ENCODE measurements around the gene PACS1.

PACS1 gene

DNA sequence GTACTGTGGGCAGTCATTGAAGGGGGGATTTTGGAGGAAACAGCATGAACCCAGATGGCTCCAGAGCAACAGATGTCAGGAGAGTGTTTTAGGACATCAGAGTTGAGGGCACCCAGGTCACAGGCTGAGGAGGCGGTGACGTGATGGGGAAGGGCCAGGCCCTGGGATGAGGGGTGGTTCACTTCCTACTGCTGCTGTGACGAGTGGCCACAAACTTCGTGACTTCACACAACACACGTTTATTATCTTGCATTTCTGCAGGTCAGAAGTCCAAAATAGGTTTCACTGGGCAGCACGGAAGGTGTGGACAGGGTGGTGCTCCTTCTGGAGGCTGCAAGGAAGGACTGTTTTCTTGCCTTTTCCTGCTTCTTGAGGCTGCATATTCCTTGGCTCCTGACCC is 120.7 kb downstream of the PACS1 start:
- DNase-seq = no peak

DNA sequence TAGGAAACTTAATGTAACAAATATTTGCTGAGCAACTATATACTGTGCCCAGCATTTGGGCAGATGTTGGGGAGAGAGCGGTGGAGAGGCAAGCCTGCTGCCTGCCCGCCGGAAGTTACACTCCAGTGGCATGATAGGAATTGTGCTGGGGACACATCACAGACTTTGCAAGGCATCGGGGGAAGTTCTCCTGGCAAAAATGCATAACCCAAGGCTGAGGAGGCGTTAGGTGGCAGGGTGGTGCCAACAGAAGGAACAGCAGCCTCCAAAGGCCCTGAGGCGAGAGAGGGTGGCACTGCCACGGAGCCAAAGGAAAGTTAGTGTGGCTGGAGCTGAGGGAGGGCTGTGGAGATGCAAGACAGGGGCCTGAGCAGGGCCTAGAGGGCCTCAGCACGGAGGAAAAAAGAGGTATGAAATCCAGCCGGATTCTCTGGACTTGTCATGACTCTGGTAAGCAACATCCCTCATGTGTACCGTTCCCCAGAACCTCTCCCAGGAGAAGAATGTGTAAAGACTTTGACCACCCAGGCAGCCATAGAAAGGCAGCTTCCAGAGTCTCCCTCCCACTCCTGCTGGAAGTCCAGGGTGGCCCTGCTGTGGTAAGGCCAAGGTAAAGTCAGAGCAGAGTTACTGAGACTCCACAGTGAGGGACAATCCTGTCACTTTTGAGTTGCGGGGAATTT is 122.2 kb downstream of the PACS1 start:
- no peak for DNase-seq

DNA sequence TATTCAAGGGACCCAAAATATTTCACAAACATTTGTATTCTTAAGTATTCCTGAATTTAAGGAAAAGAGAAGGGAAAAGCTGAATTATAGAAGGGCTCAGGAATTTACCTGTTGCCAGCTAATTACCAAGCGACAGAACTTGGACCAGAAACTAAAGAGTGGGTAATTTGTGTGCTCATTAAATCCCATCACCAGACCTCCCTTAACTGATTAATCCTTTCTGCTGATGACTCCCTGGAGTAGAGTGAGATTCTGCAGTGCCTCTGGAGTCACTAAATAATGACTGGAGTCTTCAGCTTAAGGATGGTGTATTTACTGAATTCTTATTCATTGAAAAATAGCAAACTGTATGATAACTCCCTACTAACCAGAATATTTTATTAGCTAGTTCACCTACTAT is 124.3 kb downstream of the PACS1 start:
- no peak for DNase-seq

DNA sequence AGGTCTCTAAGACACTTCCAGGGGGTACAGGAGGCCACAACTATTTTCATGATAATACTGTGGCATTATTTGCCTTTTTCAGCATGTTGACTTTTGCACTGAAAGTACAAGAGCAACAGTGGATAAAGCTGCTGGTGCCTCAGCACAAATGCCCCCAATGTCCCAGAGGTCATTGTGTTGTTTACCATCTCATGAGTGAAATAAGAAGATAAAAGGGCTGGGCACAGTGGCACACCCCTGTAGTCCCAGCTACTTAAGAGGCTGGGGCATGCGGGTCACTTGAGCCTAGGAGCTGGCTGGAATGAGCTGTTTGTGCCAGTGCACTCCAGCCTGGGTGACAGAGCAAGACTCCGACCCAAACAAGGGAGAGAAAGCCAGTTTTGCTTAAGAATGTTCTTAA is 125.8 kb downstream of the PACS1 start:
- no peak for DNase-seq

DNA sequence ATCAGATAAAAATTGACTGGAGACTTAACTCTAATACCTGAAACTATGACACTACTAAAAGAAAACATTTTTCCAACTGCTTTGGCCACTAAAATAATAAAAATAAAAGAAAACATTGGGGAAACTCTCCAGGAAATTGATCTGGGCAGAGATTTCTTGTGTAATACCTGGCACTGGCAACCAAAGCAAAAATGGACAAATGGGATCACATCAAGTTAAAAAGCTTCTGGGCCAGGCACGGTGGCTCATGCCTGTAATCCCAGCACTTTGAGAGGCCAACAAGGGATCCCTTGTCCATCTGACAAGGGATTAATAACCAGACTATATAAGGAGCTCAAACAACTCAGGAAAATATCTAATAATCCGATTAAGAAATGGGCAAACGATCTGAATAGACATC is 133.8 kb downstream of the PACS1 start:
- DNase-seq = no peak

DNA sequence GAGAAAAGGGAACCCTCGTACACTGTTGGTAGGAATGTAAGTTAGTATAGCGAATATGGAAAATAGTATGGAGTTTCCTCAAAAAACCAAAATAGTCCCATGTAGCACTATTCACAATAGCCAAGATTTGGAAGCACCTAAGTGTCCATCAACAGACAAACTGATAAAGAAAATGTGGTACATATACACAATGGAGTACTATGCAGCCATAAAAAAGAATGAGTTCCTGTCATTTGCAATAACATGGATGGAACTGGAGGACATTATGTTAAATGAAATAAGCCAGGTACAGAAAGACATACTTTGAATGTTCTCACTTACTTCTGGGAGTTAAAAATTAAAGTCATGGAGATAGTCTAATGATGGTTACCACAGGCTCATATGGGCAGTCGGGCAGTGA is 134.3 kb downstream of the PACS1 start:
- DNase-seq = no peak

DNA sequence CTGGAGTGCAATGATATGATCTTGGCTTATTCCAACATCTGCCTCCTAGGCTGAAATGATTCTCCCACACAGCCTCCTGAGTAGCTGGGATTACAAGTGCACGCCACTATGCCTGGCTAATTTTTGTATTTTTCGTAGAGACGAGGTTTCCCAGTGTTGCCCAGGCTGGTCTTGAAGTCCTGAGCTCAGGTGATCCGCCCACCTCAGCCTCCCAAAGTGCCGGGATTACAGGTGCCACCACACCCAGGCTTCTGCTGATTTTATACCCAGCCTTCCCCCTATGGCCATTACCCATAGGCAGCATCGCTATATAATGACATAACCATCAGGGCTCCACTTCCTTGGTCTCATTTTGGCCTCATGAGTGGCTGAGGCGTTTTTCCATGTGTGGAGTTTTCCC is 137.7 kb downstream of the PACS1 start:
- DNase-seq = no peak

DNA sequence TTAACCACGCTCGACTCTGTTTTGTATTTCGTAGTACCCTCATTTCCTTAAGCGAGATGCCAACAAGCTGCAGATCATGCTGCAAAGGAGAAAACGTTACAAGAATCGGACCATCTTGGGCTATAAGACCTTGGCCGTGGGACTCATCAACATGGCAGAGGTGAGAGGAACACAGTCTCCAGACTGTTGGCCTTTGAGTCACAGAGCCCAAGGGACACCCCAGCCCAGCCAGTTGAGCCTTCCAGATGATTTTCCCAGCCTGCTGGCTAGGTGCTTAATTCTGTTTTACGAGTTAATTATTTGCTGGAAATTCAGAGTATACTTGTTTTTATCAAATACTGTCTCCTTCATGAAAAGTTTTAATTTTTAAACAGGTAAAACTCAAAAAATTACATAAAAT is 141.0 kb downstream of the PACS1 start:
- DNase-seq = no peak

DNA sequence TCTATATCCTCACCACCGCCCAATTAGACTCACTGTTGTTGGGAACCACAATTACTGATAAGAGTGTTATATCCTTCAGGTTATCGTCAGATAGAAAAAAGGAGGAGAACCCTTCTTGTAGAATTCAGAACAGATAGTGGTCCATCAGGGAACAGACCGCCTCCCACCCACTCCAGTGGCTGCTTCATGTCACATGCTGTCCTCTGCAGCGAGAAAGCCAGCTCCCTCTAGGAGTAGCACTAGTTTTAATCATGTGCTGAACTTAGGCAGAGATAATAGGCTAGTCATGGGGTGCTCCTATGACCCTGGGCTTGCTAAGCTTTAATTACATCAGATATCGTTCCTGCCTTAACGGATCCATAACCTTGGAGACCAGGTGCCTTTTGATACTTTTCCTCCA is 146.8 kb downstream of the PACS1 start:
- no peak for DNase-seq

DNA sequence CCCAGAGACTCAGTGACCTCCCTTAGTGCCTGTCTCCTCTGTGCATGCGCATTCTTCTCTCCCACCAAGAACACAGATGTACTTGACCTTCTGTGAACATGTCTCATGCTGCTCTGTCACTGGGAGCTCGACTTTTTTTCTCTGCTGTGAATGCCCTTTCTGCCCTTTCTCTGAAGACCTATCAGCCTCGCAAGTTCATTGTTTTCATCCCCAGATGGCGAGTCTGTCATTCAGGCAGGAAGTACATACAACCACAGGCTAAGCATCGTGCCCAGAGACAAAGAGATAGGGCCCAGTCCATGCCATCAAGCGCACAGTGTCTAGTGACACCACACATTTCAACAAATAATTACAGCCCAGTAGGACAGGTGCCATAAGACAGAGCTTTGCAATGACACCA is 148.0 kb downstream of the PACS1 start:
- no peak for DNase-seq

DNA sequence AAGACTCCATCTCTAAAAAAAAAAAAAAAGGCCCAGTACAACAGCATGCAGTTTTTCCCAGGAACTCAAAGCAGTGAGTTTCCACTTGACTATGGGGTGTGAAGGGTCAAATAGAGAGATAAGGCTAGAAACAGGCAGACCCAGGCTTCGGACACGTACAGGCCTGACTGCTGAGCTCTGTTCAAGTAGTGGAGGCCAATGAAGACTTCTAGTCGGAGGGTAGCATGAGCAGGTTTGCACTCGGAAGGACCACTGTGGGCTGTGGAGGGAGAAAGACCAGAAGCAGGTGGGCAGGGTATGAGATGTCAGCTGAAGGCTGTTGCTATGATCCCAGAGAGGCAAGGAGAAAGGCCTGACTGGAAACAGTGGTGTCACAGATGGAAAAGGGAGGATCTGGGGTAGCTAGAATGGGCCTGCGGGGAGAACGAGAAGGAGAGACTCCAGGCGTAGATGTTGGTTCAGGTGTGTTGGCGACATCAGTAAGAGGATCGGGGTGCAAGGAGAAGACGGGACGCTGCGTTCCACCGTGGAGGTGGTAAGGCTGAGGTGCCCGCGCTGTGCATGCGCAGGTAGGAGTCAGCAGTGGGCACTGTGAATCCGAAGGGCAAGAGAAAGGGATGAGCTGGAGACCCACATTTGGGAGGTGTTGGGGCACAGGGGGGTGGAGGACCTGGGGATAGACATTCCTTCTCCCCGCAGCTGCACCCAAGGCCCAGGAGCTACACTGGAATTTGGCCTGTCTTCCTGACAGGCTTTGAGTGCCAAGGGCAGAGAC is 149.0 kb downstream of the PACS1 start:
- DNase-seq = no peak

DNA sequence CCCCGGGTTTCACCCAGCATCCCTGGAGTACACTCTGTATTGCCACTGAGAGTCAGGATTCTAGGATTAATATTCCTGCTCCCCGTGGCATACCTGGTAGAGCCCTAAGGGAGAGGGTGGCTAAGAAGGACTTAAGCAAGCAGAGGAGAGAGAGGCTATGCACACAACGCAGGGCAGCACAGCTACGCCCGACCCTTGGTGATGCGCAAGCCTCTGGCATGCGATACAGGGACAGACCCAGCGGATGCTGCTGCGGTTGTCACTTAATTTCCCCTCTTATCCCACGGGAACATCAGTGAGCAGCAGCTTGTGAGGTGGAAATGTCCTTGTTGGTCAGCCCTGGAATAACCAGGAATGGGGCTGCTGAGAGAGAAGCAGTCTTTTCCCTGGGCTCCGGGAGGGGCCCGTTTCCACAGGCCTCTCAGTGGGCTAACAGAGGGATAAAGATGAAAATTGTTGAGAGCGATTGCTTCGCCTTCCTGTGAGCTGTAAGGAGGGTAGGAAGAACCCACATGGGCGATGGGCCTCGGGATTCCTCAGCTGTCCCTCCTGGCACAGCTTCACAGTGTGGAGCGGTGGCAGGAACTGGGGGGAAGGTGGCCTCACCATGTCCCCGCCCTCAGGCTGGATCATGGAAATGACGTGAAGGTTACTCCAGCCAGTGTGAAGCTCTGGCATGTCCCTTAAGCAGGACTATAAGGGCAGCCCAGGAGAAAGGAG is 149.9 kb downstream of the PACS1 start:
- DNase-seq = no peak

DNA sequence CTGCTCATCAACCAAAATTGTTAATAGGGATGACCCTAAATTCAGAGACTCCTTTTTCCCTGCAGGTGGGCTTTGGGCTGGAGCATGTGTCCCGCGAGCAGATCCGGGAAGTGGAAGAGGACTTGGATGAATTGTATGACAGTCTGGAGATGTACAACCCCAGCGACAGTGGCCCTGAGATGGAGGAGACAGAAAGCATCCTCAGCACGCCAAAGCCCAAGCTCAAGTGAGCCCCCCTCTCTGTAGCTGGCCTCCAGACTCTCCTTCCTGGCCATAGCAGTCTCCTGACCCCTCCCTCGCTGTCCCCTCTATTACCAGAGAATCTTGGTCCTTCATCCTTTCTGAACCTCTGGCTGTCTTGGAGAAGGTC is 150.5 kb downstream of the PACS1 start:
- DNase-seq = no peak

DNA sequence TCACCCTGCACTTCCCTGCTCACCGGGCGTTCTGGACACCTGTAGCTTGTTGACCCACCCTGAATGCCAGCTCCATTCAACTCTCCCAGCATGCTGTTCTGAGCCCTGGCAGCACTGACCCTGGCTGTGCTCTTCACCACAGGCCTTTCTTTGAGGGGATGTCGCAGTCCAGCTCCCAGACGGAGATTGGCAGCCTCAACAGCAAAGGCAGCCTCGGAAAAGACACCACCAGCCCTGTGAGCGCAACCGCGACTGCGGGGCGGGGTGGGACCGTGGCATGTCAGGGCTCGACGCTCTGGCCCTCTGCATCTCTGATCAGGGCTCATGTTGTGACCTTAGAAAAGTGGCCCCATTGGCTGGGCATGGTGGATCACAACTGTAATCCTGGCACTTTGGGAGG is 150.9 kb downstream of the PACS1 start:
- DNase-seq = no peak

DNA sequence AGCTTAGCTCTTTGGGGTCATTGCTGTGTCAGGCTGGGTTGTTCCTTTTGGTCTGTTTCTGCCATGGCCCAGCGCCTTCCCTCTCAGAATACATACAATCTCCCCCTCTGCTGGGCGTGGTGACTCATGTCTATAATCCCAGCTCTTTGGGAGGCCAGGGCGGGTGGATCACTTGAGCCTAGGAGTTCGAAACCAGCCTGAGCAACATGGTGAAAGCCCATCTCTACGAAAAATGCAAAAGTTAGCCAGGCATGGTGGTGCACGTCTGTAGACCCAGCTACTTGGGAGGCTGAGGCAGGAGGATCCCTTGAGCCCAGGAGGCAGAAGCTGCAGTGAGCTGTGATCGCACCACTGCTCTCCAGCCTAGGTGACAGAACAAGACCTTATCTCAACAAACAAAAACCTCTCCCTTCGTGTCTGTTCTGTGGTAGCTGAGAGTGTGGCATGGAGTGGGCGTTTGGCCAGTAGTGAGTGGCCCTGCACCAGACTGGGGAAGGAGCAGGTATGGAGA is 151.7 kb downstream of the PACS1 start:
- DNase-seq = no peak

DNA sequence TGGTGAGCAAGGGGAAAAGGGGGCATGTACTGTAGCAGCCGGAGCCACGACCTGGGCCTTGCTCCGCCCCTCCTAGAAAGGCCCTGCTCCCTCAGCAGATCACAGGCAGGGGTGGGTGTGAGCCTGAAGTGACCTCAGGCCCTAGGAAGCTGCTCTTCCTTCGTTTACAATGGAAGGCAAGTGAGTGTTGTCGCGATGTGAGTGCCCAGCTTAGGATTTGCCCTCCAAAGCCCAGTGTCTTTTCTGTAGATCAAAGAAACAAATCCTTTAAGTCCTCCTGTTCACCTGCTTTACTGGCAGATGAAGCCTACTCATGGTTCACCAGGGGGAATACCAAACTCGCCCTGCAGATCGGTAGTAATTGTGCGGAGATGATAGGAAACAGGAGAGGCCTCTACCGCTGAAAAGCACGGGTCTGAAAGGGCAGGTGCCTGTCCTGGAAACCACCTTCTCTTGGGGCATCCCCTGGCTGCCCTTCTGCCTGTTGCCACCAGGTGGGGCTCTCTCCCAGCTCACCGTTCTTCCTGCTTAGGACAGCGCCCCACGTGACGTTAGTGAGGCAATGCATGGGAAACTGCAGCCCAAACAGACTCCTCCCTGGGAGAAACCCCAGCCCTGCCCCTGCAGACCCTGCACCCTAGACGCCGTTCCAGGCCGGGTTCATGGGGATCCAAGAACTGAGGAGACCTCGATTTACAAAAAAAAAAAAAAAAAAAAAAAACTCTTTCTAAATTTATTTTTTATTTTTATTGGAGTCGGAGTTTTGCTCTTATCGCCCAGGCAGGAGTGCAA is 152.5 kb downstream of the PACS1 start:
- DNase-seq = peak; percentile 83

DNA sequence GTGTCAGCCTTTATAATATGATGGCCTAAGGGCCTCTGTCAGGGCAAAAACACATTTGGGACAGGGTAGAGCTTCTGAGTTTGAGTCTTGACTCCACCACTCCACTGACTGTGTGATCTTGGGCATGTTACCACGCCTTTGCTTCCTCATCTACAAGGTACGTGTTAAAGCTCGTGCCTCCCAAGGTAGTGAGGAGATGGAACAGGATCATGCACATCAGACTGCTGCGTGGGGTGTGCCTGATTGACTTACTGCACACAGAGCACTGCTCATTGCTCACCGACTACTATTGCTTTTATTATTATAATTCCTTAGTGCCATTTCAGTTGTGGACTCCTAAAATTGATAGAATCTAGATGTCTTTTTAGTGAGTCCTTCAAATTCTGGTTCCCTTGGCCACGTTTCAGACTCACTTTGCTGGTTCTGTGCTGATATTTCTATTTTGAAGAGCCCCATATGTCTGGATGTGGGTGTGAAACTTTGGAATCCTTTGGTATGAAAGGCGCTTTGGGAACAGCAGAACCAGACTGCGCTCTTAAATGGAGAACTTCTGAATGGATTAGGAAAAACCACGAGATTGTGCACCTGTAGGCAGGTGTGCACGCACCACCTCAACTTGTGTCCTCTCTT is 154.3 kb downstream of the PACS1 start:
- no peak for DNase-seq

DNA sequence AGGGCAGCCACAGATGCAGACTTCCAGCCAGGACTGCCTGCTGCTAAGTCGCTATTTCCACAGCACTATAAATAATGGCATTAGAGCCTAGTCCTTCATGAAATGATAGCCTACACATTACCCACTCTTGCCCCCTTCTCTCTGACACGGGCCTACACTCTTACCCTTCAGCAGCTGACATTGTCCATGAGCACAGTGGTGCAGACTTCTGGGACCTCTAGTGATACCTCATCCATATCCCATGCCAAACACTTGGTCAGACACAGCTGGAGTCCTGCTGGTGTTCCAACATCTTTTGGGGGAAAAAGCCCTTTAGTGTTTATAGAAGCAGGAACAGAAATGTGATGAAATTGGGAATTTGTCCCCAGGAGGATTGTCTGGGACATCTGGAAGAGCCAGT is 155.0 kb downstream of the PACS1 start:
- no peak for DNase-seq

DNA sequence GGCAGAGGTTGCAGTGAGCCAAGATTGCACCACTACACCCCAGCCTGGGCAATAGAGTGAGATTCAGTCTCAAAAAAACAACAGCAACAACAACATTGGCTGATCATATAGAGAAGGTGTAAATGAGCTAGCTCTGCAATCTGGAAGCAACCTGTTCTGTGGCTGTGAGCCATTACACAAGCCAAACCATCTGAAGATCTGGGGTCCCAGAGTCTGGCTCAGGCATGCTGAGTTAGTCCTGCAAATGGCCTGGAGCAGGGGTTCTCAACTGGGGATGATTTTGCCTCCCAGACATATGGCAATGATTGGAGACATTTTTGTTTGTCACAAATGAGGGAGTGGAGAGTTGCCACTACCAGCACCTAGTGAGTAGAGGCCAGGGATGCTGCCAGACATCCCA is 156.0 kb downstream of the PACS1 start:
- DNase-seq = no peak

DNA sequence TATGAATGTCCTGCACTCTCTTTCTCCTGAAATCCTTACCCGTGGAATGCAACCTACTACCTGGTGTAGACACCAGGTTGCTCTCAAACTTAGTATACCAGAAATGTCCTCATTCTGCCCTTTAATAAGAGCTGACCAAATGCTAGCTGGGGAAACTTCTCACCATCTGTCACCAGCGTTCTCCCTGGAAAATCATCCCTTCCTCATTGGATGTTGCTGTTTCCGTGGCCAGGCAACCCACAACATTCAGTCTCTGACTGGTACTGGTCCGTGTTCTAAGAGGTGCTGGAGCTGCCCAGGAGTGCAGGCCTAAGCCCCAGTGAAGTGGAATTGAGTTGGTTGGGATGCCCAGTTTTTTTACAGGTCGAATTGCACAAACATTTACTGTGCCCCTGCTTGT is 157.6 kb downstream of the PACS1 start:
- DNase-seq = no peak

DNA sequence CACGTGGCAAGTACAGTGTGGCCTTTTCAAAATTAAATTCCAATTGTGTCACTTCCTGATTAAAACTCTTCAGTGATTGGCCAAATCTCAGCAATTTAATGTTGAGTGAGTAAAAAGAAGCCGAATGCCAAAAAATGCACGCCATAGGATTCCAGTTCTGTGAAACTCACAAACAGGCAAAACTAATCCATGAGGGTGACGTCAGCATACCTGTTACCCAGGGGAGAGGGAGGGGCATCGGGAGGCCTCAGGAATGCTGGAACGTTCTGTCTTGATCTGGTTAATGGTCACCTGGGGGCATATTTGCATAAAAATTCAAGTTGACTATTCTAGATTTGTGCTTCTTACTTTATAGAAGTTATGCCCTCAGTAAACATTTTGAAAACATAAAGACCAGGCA is 158.4 kb downstream of the PACS1 start:
- no peak for DNase-seq

DNA sequence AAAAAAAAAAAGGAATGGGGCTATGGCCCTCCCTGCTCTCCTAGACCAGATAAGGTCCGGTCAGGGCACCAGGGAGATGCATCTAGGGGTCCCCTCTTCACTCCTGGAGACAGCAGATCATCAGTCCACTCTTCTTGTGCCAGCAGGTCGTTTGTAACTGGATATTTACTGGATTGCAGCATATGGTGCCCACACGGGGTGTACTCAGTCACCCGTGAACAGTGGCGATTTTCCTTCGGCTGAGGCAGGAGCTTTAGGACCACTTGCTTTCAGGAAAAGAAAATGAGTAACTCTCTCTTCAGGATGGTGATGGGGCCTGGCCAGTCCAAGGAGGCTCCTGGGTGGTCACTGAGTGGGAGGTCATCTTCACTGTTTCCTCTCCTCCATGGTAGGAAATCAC is 160.1 kb downstream of the PACS1 start:
- DNase-seq = no peak

DNA sequence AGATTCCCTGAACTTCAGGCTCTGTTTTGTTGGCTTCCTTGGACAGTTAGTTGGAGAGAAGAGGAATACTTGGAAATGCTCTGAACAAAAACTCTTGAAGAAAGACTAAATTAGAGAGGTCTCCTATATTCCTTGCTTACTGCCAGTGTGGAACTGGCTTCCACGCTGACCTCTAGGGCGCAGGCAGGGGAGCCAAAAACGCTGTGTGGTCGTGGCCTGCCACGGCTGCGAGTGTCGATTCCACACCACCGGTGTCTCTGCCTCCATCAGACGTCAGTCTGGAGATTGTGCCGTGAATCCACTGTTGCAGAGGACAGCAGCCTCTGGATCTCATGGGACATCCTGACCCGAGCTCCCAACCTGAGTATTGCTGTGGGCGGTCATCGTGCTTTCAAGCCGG is 160.9 kb downstream of the PACS1 start:
- no peak for DNase-seq
